Motor neuron (in vitro differentiated cells): ENCODE results near the gene TMEM143. TPM values are rescaled to one million over a fixed set of nuclear protein-coding genes. Genes with fewer than 3 reads are reported as not detected.

ENCODE experiments used
- ATAC-seq, 8 experiments: fragments of 200-7000 bp; cut with Tn5 transposase; replicated peaks in 6 of 8; 2 replicates each; pipeline ENCODE4 v1.8.0; 2021; ENCODE audit warnings: mild to moderate bottlenecking in 8 of 8, moderate library complexity in 8 of 8
- H3K27ac ChIP-seq, 2 donors: fragments of 250-450 bp; sonication (Bioruptor Pico); 2 replicates each; pipeline ENCODE4 v1.9.0; 2021; ENCODE audit warnings: antibody characterized with exemption in 2 of 2, mild to moderate bottlenecking in 2 of 2, moderate library complexity in 1 of 2
- H3K4me1 ChIP-seq, 2 donors: fragments of 250-450 bp; sonication (Bioruptor Pico); replicated peaks in 1 of 2; 2 replicates each; pipeline ENCODE4 v1.6.1; 2021; ENCODE audit warnings: antibody characterized with exemption in 2 of 2, mild to moderate bottlenecking in 2 of 2, moderate library complexity in 1 of 2
- H3K4me3 ChIP-seq, 5 donors: fragments of 250-450 bp; sonication (Bioruptor Pico); 2 replicates each; pipeline ENCODE4 v1.9.0; 2021; ENCODE audit warnings: antibody characterized with exemption in 5 of 5, mild to moderate bottlenecking in 5 of 5, moderate library complexity in 4 of 5
- WGBS, 10 experiments: fragments of 450-650 bp; shearing (Covaris generic); methylation state at CpG; one replicate each; pipeline ENCODE4 v1.0.0; 2022; 5-methylcytosine and 5-hydroxymethylcytosine counted together
- in situ Hi-C, 9 experiments: fragments of 400-800 bp; cut with MboI; loops; one replicate each; pipeline ENCODE4 v1.15.0; 2021; ENCODE audit warnings: low sequenced_read_pairs in 9 of 9, low pct_unique_long_range_greater_than_20kb in 2 of 9; ENCODE audit not compliant: unreplicated experiment in 9 of 9
- total RNA-seq, 8 experiments: library from RNA; unstranded; fragments of 300-600 nt; gene quantifications; 2 replicates each; pipeline versions ENCODE4 v1.2.3 to v1.2.4, GENCODE V29; 2022

The TMEM143 gene
- 10 to 100 TPM in 1 of 8 experiments, 1 to 10 TPM in 7; 4.0 to 12.7 (median 7.9) TPM for total RNA-seq

DNA sequence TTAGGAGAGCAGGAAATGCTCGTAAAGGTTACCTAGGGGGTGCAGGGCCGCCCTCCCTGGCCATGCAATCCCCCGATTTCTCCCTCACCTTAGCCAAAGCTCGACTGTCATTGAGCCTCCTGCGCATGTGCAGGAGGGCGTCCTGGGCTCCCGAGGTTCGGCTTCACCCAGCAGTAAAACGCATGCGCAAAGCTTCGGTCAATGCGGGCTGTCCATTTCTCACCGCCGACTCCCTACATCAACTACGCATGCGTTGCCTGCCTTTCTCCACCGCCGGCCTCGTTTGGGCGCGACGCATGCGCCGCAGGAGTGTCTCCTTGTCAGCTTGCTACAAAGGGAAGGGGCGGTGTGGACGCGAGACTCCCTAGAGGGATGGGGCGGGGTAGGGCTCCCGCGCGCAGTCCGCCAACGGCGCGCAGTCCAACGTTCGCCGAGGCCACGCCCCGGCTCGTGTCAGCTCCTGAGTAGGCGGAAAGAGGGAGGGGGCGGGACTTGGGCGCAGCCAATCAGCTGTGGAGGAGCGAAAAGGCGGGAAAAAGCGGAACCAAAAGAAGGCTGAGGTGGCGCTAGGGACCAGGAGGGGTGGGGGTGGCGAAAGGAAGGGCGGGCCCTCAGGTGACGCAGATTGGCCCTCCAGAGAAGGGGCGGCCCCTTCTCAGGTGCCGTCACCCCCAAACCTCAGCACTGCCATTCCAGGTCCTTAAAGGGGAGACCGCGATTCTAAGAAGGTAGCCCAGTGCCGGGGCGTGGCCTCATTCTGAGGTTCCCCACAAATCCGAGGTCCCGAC lies at the start of gene TMEM143, which contains the start of gene SYNGR4:
Gene TMEM143, minus strand, starts transcription at position 131 of the 788 bp plus-strand sequence. Its CDS starts 20 bp downstream, at position 111.
Gene SYNGR4, plus strand, starts transcription at position 558 of the 788 bp plus-strand sequence. CDS start 1,476 bp downstream, outside the sequence.
- peak within 1 kb of the TSS; percentile 85 to 88 for H3K27ac ChIP-seq
- in situ Hi-C loops = no loop called here
- WGBS, 10 experiments = 0% methylated on average over 1 to 18 of the region's 59 CpGs; no CpG with 5 or more reads in 5 of the 10 experiments
- peak within 1 kb of the TSS; percentile 22 to 34 (median 28) for H3K4me3 ChIP-seq
- peaks cover 0 to 9% of the 10 kb centered on the region in 2 donors for H3K4me1 ChIP-seq
- peak; percentile 83 to 91 (median 88) for ATAC-seq

- in situ Hi-C loops = no loop called here
- ATAC-seq = no peak
- no peak overlapping the region for H3K27ac ChIP-seq
- no peak overlapping the region for H3K4me3 ChIP-seq
- H3K4me1 ChIP-seq = peaks cover 0 to 4% of the 10 kb centered on the region in 2 donors
- WGBS, 10 experiments = 20 to 94% (median 78%) methylated on average over 1 to 7 of the region's 13 CpGs; no CpG with 5 or more reads in 4 of the 10 experiments
Measured at GRCh38 chr19:48405850-48406249, 42.1 kb upstream of the TMEM143 start.

DNA sequence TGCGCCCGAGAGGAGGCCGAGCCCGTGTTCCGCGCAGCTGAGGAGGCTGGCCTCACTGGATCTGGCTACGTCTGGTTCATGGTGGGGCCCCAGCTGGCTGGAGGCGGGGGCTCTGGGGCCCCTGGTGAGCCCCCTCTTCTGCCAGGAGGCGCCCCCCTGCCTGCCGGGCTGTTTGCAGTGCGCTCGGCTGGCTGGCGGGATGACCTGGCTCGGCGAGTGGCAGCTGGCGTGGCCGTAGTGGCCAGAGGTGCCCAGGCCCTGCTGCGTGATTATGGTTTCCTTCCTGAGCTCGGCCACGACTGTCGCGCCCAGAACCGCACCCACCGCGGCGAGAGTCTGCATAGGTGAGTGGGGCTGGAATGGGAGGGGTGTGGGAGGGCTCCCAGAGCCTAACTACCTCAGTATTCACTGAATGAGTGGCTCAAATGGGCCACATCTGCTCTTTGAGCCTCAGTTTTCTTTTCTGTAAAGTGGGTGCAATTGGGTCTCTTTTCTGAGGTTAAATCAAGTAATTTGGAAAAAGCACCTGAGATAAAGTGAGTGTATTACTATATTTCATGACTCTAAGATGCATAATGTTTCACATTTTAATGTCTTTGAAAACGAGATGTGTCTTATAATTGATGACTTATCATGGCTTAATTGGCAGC lies 41.4 kb upstream of the TMEM143 start:
- WGBS, 10 experiments = 50 to 100% (median 93%) methylated on average over 1 to 7 of the region's 27 CpGs; no CpG with 5 or more reads in 3 of the 10 experiments
- in situ Hi-C loops = no loop called here
- no peak overlapping the region for H3K27ac ChIP-seq
- peaks cover 6 to 11% of the 10 kb centered on the region in 2 donors for H3K4me1 ChIP-seq
- H3K4me3 ChIP-seq = no peak overlapping the region
- no peak for ATAC-seq

GRCh38 chr19:48403606-48404005 lies 39.9 kb upstream of the TMEM143 start:
- Histone ChIP-seq H3K27ac (no peak overlapping the region), H3K4me1 (peaks cover 6 to 22% of the 10 kb centered on the region in 2 donors), H3K4me3 (no peak overlapping the region)
- ATAC-seq = peak in 6 of 8 experiments; percentile 5 to 57 (median 36)
- 0 to 100% (median 40%) methylated on average over 1 to 3 of the region's 3 CpGs; no CpG with 5 or more reads in 4 of the 10 experiments for whole genome bisulfite sequencing, 10 experiments
- in situ Hi-C loops = no loop called here

DNA sequence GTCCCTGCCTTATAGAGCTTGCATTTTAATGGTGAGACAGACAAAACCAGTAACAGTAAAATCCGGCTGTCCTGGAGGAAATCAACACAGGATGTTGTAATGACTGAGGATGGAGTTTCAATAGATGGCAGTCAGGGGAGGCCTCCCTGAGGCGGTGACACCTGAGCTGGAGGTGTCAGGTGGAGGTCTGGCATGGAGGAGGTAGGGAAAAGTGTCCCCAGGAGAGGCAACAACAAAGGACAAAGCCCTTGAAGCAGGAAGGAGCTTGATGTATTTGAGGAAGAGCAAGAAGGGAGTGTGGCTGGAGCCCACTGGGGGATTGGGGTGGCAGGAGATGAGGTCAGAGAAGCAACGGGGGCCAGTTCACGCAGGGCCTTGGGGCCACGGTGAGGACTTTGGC lies 37.5 kb upstream of the TMEM143 start:
- WGBS, 10 experiments = 31 to 98% (median 82%) methylated on average over 1 to 5 of the region's 5 CpGs; no CpG with 5 or more reads in 3 of the 10 experiments
- Histone ChIP-seq H3K4me3 (no peak overlapping the region), H3K27ac (no peak overlapping the region), H3K4me1 (peaks cover 20 to 41% of the 10 kb centered on the region in 2 donors)
- ATAC-seq = no peak
- in situ Hi-C loops = no loop called here

DNA sequence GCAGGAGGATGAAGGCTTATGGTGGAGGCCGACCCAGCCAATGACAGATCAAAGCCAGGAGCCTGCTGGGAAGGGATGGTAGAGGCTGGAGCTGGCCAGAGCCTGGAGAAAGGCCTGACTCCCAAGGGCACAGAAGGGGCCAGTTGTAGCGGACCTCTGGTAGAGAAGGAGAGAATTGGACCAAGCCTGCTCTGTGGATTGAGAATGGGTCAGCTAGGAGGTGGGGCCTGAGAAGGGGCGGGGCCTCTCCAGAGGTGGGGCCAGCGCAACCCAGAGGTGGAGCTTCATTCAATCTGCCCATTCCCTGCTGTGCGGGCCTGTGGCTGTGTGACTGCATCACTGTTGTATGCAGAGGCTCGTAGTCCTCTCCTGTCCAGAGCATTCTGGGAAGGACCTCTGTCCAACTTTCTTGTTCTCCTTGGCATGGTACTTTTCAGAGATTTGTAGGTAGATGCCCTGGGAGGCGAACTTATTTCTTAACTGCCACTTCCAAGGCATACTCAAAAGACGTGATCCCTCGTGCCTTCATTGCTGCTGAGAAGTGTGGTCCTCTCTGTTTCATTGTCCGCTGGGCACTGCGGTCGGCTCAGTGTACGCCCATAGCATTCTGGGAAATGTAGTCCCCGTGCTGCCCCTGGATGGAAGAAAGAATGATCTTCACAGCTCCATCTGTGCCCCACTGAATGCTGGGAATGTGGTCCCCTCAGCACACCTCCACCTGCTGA lies 36.4 kb upstream of the TMEM143 start:
- peak overlapping the region in 1 of 5 donors; percentile 25 for H3K4me3 ChIP-seq
- WGBS, 10 experiments = 0 to 48% (median 12%) methylated on average over 1 to 5 of the region's 14 CpGs; no CpG with 5 or more reads in 2 of the 10 experiments
- peaks cover 31 to 52% of the 10 kb centered on the region in 2 donors for H3K4me1 ChIP-seq
- in situ Hi-C loops = no loop called here
- H3K27ac ChIP-seq = peak overlapping the region; percentile 36 to 69
- ATAC-seq = peak; percentile 65 to 78 (median 72)

- in situ Hi-C loops = no loop called here
- peaks cover 40 to 59% of the 10 kb centered on the region in 2 donors for H3K4me1 ChIP-seq
- whole genome bisulfite sequencing, 10 experiments = 0 to 80% (median 10%) methylated on average over 1 to 4 of the region's 104 CpGs; no CpG with 5 or more reads in 7 of the 10 experiments
- peak; percentile 3 to 71 (median 47) for ATAC-seq
- peak overlapping the region in 1 of 2 donors; percentile 80 for H3K27ac ChIP-seq
- peak overlapping the region; percentile 20 to 44 (median 23) for H3K4me3 ChIP-seq
Measured at GRCh38 chr19:48398375-48399235, 34.9 kb upstream of the TMEM143 start.

- no peak for ATAC-seq
- Histone ChIP-seq H3K4me1 (peaks cover 44 to 62% of the 10 kb centered on the region in 2 donors), H3K4me3 (peak overlapping the region; percentile 20 to 44 (median 23)), H3K27ac (peak overlapping the region in 1 of 2 donors; percentile 80)
- 0 to 57% (median 5%) methylated on average over 1 to 17 of the region's 17 CpGs; no CpG with 5 or more reads in 1 of the 10 experiments for WGBS, 10 experiments
- in situ Hi-C loops = no loop called here
Measured at GRCh38 chr19:48398102-48398374, 34.3 kb upstream of the TMEM143 start.

DNA sequence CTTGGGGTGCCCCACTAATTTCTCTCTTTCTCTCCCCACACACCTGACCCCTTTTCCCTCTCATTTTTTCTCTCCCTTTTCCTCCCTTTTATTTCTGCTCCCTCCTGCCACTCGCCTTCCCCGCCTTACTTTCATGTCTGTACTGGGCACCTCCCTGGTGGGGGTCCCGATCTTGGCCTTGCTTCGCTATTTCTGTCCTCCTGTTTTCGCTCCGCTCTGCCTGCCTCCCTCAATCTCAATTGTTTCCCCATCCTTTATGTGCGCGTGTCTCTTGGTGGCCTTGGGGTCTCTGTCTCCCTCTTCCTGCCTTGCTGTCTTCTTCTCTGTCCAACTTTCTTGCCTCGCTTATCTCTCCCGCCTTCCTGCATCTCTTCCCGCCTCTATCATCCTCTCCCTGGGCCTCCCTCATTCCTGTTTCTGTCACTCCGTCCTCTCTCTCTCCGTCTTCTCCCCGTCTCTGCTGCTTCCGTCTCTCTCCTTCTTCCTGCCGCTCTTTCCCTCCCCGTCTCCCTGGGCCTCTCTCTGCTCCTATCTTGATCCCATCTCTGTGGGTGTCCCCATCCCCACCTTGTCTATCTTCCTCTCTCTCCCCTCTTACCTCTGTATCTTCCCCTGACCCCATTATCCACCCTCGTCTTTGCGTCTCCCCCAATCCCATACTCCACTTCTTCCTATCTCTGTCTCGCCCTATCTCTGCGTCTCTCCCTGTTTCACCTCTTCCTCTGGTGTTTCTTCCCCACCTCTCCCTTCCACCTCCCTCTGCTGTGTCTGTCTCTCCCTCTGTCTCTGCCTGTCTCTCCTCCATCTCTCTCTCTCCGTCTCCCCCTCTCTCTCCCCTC lies 33.7 kb upstream of the TMEM143 start:
- in situ Hi-C loops = no loop called here
- Histone ChIP-seq H3K27ac (no peak overlapping the region), H3K4me3 (peak overlapping the region; percentile 20 to 44 (median 23)), H3K4me1 (peaks cover 44 to 67% of the 10 kb centered on the region in 2 donors)
- no peak for ATAC-seq
- WGBS, 10 experiments = 29 to 92% (median 61%) methylated on average over 2 to 22 of the region's 22 CpGs

DNA sequence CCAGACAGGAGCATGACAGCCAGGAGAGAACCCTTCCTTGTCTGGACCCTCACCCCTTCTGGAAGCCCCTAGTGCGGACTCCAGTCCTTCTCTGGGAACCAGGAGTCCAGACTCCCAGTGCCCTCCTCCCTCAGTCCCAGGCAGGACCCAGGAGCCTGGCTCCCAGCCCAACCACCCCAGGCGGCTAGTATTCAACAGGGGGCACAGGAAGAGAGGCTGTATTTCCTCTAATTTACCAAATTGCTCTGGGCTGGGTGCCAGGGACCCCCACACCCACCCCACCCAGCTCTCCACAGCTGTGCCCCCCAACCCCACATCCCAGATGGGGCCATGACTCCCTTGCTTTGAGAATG lies 33.1 kb upstream of the TMEM143 start:
- WGBS, 10 experiments = 60% methylated on average over 1 of the region's 2 CpGs; no CpG with 5 or more reads in 9 of the 10 experiments
- Histone ChIP-seq H3K4me1 (peaks cover 44 to 67% of the 10 kb centered on the region in 2 donors), H3K27ac (no peak overlapping the region), H3K4me3 (peak overlapping the region in 2 of 5 donors; percentile 58 to 63)
- no peak for ATAC-seq
- in situ Hi-C loops = no loop called here

DNA sequence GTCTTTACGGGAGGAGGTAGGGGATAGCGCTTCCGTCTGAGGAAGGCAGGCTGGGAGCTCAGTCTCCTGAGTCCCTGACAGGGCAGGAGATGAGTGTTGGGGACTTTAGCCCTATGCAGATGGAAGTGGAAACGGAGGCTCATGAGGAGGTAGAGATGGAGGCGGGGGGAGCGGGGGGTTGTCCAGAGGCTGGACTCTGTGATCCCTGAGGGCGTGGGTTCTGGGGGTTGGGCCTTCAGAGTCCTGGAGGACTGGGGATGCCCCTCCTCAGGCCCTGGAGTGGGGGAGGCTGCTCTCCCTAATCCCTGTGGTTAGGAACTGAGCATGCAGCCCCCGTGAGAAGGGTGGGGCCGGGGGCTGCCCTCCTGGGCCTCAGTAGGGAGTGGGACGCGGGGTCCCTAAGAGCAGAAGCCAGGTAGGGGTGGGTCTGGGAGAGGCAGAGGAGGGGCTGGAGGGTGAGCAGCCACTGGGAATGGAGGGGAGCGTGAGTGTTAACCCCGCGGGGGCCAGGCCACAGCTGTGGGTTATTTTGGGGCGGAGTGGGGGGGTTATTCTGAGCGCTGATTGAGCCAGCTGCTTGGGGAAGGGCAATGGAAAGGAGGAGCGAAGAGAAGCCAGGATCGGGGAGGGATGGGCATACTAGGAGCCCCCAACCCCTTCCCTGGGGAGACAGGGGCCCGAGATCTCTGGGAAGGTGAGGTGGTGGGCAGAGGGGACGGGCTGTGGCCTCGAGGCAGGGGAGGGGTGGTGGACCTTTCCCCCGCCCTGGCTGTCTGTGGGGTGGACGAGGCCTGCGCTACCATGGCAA lies 32.5 kb upstream of the TMEM143 start:
- Histone ChIP-seq H3K4me1 (peaks cover 44 to 67% of the 10 kb centered on the region in 2 donors), H3K4me3 (peak overlapping the region in 2 of 5 donors; percentile 58 to 63), H3K27ac (no peak overlapping the region)
- in situ Hi-C loops = no loop called here
- 88% methylated on average over 3 of the region's 24 CpGs; no CpG with 5 or more reads in 9 of the 10 experiments for WGBS, 10 experiments
- ATAC-seq = peak in 3 of 8 experiments; percentile 2 to 8 (median 4)
